Activated T-cell treated with anti-CD3 and anti-CD28 coated beads, Interleukin-2, amount 50 U/mL, for 24 hours (primary cell): ENCODE results near the gene CCDC157.
"Not testable (repeated sequence)": the region's sequence is repeated elsewhere in the genome, so short reads cannot be mapped to it uniquely, and the experiment has no call there.

ENCODE experiments used
- DNase-seq: peaks from one replicate; pipeline ENCODE4 v3.0.0-alpha.2; 2020
- H3K27ac Mint-ChIP-seq: 2 replicates; pipeline ENCODE4 v1.8.0; 2020; ENCODE audit warnings: mild to moderate bottlenecking, mixed read lengths
- H3K27me3 Mint-ChIP-seq: 2 replicates; pipeline ENCODE4 v1.8.0; 2020; ENCODE audit warnings: mixed read lengths
- H3K36me3 Mint-ChIP-seq: 2 replicates; pipeline ENCODE4 v1.8.0; 2020; ENCODE audit warnings: low read depth, mixed read lengths
- H3K4me1 Mint-ChIP-seq: 2 replicates; pipeline ENCODE4 v1.8.0; 2020; ENCODE audit warnings: low read depth, mixed read lengths
- H3K4me3 Mint-ChIP-seq: 2 replicates; pipeline ENCODE4 v1.8.0; 2020; ENCODE audit warnings: mild to moderate bottlenecking, moderate library complexity, mixed read lengths
- H3K9me3 Mint-ChIP-seq: 2 replicates; pipeline ENCODE4 v1.8.0; 2020; ENCODE audit warnings: mixed read lengths

The CCDC157 gene

GRCh38 chr22:30334646-30335045 lies 22.2 kb upstream of the CCDC157 start:
- peaks cover 42% of the 10 kb centered on the region for H3K4me1 Mint-ChIP-seq
- H3K4me3 Mint-ChIP-seq: no peak overlapping the region
- H3K27ac Mint-ChIP-seq: peak overlapping the region; percentile 91
- H3K36me3 Mint-ChIP-seq: peaks cover 96% of the 10 kb centered on the region
- no peaks in the 10 kb centered on the region for H3K9me3 Mint-ChIP-seq
- H3K27me3 Mint-ChIP-seq: no peaks in the 10 kb centered on the region
- DNase-seq: no peak

GRCh38 chr22:30335236-30335635 lies 21.6 kb upstream of the CCDC157 start:
- no peak for DNase-seq
- Mint-ChIP-seq H3K27ac (peak overlapping the region; percentile 91), H3K4me3 (no peak overlapping the region), H3K36me3 (peaks cover 96% of the 10 kb centered on the region), H3K9me3 (no peaks in the 10 kb centered on the region), H3K4me1 (peaks cover 42% of the 10 kb centered on the region), H3K27me3 (no peaks in the 10 kb centered on the region)

- Mint-ChIP-seq H3K27me3 (no peaks in the 10 kb centered on the region), H3K27ac (peak overlapping the region; percentile 65), H3K4me3 (no peak overlapping the region), H3K36me3 (peaks cover 99% of the 10 kb centered on the region), H3K9me3 (no peaks in the 10 kb centered on the region), H3K4me1 (peaks cover 40% of the 10 kb centered on the region)
- no peak for DNase-seq
These were observed 19.9 kb upstream of the CCDC157 start for GRCh38 chr22:30336752-30337460.

GRCh38 chr22:30337461-30337778 lies 19.4 kb upstream of the CCDC157 start:
- H3K4me1 Mint-ChIP-seq: peaks cover 36% of the 10 kb centered on the region
- H3K36me3 Mint-ChIP-seq: peaks cover 100% of the 10 kb centered on the region
- peak overlapping the region; percentile 22 for H3K27ac Mint-ChIP-seq
- no peak for DNase-seq
- H3K9me3 Mint-ChIP-seq: no peaks in the 10 kb centered on the region
- H3K4me3 Mint-ChIP-seq: no peak overlapping the region
- H3K27me3 Mint-ChIP-seq: no peaks in the 10 kb centered on the region

GRCh38 chr22:30338341-30338740 lies 18.5 kb upstream of the CCDC157 start:
- H3K9me3 Mint-ChIP-seq, DNase-seq, H3K4me3 Mint-ChIP-seq, H3K27me3 Mint-ChIP-seq: not testable (repeated sequence)
- Mint-ChIP-seq H3K4me1 (peaks cover 30% of the 10 kb centered on the region), H3K27ac (peak overlapping the region; percentile 30), H3K36me3 (peaks cover 100% of the 10 kb centered on the region)

- no peaks in the 10 kb centered on the region for H3K27me3 Mint-ChIP-seq
- H3K27ac Mint-ChIP-seq: peak overlapping the region; percentile 32
- DNase-seq: no peak
- peaks cover 100% of the 10 kb centered on the region for H3K36me3 Mint-ChIP-seq
- no peak overlapping the region for H3K4me3 Mint-ChIP-seq
- peaks cover 27% of the 10 kb centered on the region for H3K4me1 Mint-ChIP-seq
- no peaks in the 10 kb centered on the region for H3K9me3 Mint-ChIP-seq
These were observed 18.0 kb upstream of the CCDC157 start for GRCh38 chr22:30338802-30339201.

- Mint-ChIP-seq H3K27ac (peak overlapping the region; percentile 44), H3K27me3 (no peaks in the 10 kb centered on the region), H3K36me3 (peaks cover 100% of the 10 kb centered on the region), H3K4me3 (no peak overlapping the region), H3K4me1 (peaks cover 21% of the 10 kb centered on the region), H3K9me3 (no peaks in the 10 kb centered on the region)
- DNase-seq: no peak
These were observed 15.7 kb upstream of the CCDC157 start for GRCh38 chr22:30340911-30341685.

- H3K4me1 Mint-ChIP-seq: peaks cover 51% of the 10 kb centered on the region
- peaks cover 99% of the 10 kb centered on the region for H3K36me3 Mint-ChIP-seq
- H3K9me3 Mint-ChIP-seq: no peaks in the 10 kb centered on the region
- no peaks in the 10 kb centered on the region for H3K27me3 Mint-ChIP-seq
- peak overlapping the region; percentile 15 for H3K4me3 Mint-ChIP-seq
- peak overlapping the region; percentile 91 for H3K27ac Mint-ChIP-seq
- no peak for DNase-seq
These were observed 12.2 kb upstream of the CCDC157 start for GRCh38 chr22:30344447-30345200.

- Mint-ChIP-seq H3K27ac (peak overlapping the region; percentile 83), H3K4me1 (peaks cover 76% of the 10 kb centered on the region), H3K4me3 (peak overlapping the region; percentile 12), H3K9me3 (no peaks in the 10 kb centered on the region), H3K27me3 (no peaks in the 10 kb centered on the region), H3K36me3 (peaks cover 99% of the 10 kb centered on the region)
- no peak for DNase-seq
These were observed 9.4 kb upstream of the CCDC157 start for GRCh38 chr22:30347255-30347892.

GRCh38 chr22:30348404-30348803 lies 8.4 kb upstream of the CCDC157 start:
- Mint-ChIP-seq H3K27ac (peak overlapping the region; percentile 83), H3K36me3 (peaks cover 97% of the 10 kb centered on the region), H3K27me3 (no peaks in the 10 kb centered on the region), H3K4me1 (peaks cover 80% of the 10 kb centered on the region), H3K9me3 (no peaks in the 10 kb centered on the region), H3K4me3 (peak overlapping the region; percentile 33)
- DNase-seq: no peak

- Mint-ChIP-seq H3K9me3 (no peaks in the 10 kb centered on the region), H3K4me3 (peak overlapping the region; percentile 33), H3K27ac (peak overlapping the region; percentile 83), H3K4me1 (peaks cover 84% of the 10 kb centered on the region), H3K36me3 (peaks cover 97% of the 10 kb centered on the region), H3K27me3 (no peaks in the 10 kb centered on the region)
- no peak for DNase-seq
These were observed 8.0 kb upstream of the CCDC157 start for GRCh38 chr22:30348809-30349208.

GRCh38 chr22:30351226-30351625 lies 5.6 kb upstream of the CCDC157 start:
- peak overlapping the region; percentile 83 for H3K27ac Mint-ChIP-seq
- H3K4me3 Mint-ChIP-seq: no peak overlapping the region
- H3K9me3 Mint-ChIP-seq: no peaks in the 10 kb centered on the region
- H3K36me3 Mint-ChIP-seq: peaks cover 95% of the 10 kb centered on the region
- no peak for DNase-seq
- peaks cover 85% of the 10 kb centered on the region for H3K4me1 Mint-ChIP-seq
- H3K27me3 Mint-ChIP-seq: no peaks in the 10 kb centered on the region

GRCh38 chr22:30354644-30355043 lies 2.2 kb upstream of the CCDC157 start:
- Mint-ChIP-seq H3K4me1 (peaks cover 65% of the 10 kb centered on the region), H3K4me3 (peak overlapping the region; percentile 96), H3K27ac (peak overlapping the region; percentile 75), H3K27me3 (no peaks in the 10 kb centered on the region), H3K9me3 (no peaks in the 10 kb centered on the region), H3K36me3 (peaks cover 67% of the 10 kb centered on the region)
- no peak for DNase-seq

- peaks cover 40% of the 10 kb centered on the region for H3K4me1 Mint-ChIP-seq
- H3K27me3 Mint-ChIP-seq: no peaks in the 10 kb centered on the region
- H3K27ac Mint-ChIP-seq: peak overlapping the region; percentile 96
- H3K9me3 Mint-ChIP-seq: no peaks in the 10 kb centered on the region
- H3K36me3 Mint-ChIP-seq: peaks cover 41% of the 10 kb centered on the region
- peak overlapping the region; percentile 96 for H3K4me3 Mint-ChIP-seq
- no peak for DNase-seq
These were observed 396 bp downstream of the CCDC157 start for GRCh38 chr22:30357236-30357570.
